HepG2 (cell line): ENCODE data around the gene ZNF382. TPM values are rescaled to one million over a fixed set of nuclear protein-coding genes. Genes with fewer than 3 reads are reported as not detected.
A peak's percentile ranks its signal among the peaks of the same experiment; 100 is the strongest.

ENCODE experiments used
- HDAC1 ChIP-seq: sonication (generic); formaldehyde crosslinking; IDR thresholded peaks from 2 replicates; pipeline ENCODE4 v1.5.1; 2020; ENCODE audit warnings: mild to moderate bottlenecking, missing genetic modification reagents
- HIVEP1 ChIP-seq: sonication (generic); formaldehyde crosslinking; IDR thresholded peaks from 2 replicates; pipeline ENCODE4 v1.4.0; 2020; ENCODE audit warnings: mild to moderate bottlenecking, missing genetic modification reagents
- HOXD1 ChIP-seq: sonication (generic); formaldehyde crosslinking; IDR thresholded peaks from 2 replicates; pipeline ENCODE4 v1.5.0; 2020; ENCODE audit warnings: missing genetic modification reagents
- NCOA1 ChIP-seq: sonication (generic); formaldehyde crosslinking; IDR thresholded peaks from 2 replicates; pipeline ENCODE4 v1.9.0; 2021; ENCODE audit warnings: missing genetic modification reagents
- NR2C2 ChIP-seq: sonication (generic); formaldehyde crosslinking; IDR thresholded peaks from 2 replicates; pipeline ENCODE4 v1.4.0; 2020; ENCODE audit warnings: missing genetic modification reagents, mild to moderate bottlenecking, moderate library complexity, borderline replicate concordance
- SNAPC5 ChIP-seq: sonication (generic); formaldehyde crosslinking; IDR thresholded peaks from 2 replicates; pipeline ENCODE4 v1.8.1; 2023; ENCODE audit warnings: mild to moderate bottlenecking, missing genetic modification reagents, borderline replicate concordance
- SNRNP70 ChIP-seq: fragments of 200-400 bp; formaldehyde crosslinking; IDR thresholded peaks from 2 replicates; pipeline ENCODE4 v1.6.1; 2017; ENCODE audit warnings: mild to moderate bottlenecking, low read depth, low read length, moderate library complexity
- SRSF4 ChIP-seq: fragments of 200-400 bp; formaldehyde crosslinking; IDR thresholded peaks from one replicate; pipeline ENCODE4 v1.6.1; 2018; ENCODE audit warnings: mild to moderate bottlenecking, low read depth, low read length, moderate library complexity; ENCODE audit not compliant: poor library complexity, severe bottlenecking
- TAF15 ChIP-seq: fragments of 200-400 bp; formaldehyde crosslinking; IDR thresholded peaks from one replicate; pipeline ENCODE4 v1.6.1; 2018; ENCODE audit warnings: mild to moderate bottlenecking, low read depth, low read length; ENCODE audit not compliant: poor library complexity, severe bottlenecking
- ZNF577 ChIP-seq: sonication (generic); formaldehyde crosslinking; IDR thresholded peaks from 2 replicates; pipeline ENCODE4 v1.4.0; 2020; ENCODE audit warnings: mild to moderate bottlenecking, low read depth, missing genetic modification reagents, borderline replicate concordance
- ZNF660 ChIP-seq: sonication (generic); formaldehyde crosslinking; IDR thresholded peaks from 2 replicates; pipeline ENCODE4 v1.5.1; 2020; ENCODE audit warnings: mild to moderate bottlenecking, low read depth, missing genetic modification reagents, borderline replicate concordance
- ZNF83 ChIP-seq: sonication (generic); formaldehyde crosslinking; IDR thresholded peaks from 2 replicates; pipeline ENCODE4 v1.4.0; 2020; ENCODE audit warnings: missing genetic modification reagents, mild to moderate bottlenecking, borderline replicate concordance
- ZNF883 ChIP-seq: sonication (generic); formaldehyde crosslinking; IDR thresholded peaks from 2 replicates; pipeline ENCODE4 v1.5.1; 2020; ENCODE audit warnings: mild to moderate bottlenecking, missing genetic modification reagents; ENCODE audit errors: not compliant biosample characterization
- polyA plus RNA-seq, 8 experiments: library from polyadenylated mRNA; depleted of rRNA in 3 of 8; stranded (reverse) in 7 of 8; unstranded in 1 of 8; fragments of >200 nt; fragmentation: Illumina TruSeq in 4 of 8; extraction: Trizol in 4 of 8; gene quantifications; 2 replicates each; pipeline versions ENCODE4 v1.2.1 to v1.2.3, GENCODE V29; 2011 to 2016; ENCODE audit warnings: low read depth in 4 of 8, missing spikeins in 1 of 8, mixed read lengths in 1 of 8; ENCODE audit not compliant: insufficient read depth in 1 of 8
- total RNA-seq, 5 experiments: library from RNA; depleted of rRNA; stranded (reverse); fragments of >200 nt; fragmentation: Illumina TruSeq; extraction: Trizol; gene quantifications; 2 replicates each; pipeline ENCODE4 v1.2.3, GENCODE V29; 2016; ENCODE audit warnings: low read depth in 1 of 5
- TF ChIP-seq, protein P1 (sequence below): sonication (generic); formaldehyde crosslinking; IDR thresholded peaks from 2 replicates; pipeline ENCODE4 v1.5.0; 2020; ENCODE audit warnings: mild to moderate bottlenecking, missing genetic modification reagents
- TF ChIP-seq, protein P2 (sequence below): sonication (generic); formaldehyde crosslinking; IDR thresholded peaks from 2 replicates; pipeline ENCODE4 v1.8.0; 2022; ENCODE audit warnings: mild to moderate bottlenecking, missing genetic modification reagents
- TF ChIP-seq, protein P3 (sequence below): sonication (generic); formaldehyde crosslinking; IDR thresholded peaks from 2 replicates; pipeline ENCODE4 v1.5.0; 2020; ENCODE audit warnings: mild to moderate bottlenecking, missing genetic modification reagents, borderline replicate concordance
- TF ChIP-seq, protein P4 (sequence below): sonication (generic); formaldehyde crosslinking; IDR thresholded peaks from 2 replicates; pipeline ENCODE4 v1.8.1; 2022; ENCODE audit warnings: mild to moderate bottlenecking, missing genetic modification reagents
- TF ChIP-seq, protein P5 (sequence below): sonication (generic); formaldehyde crosslinking; IDR thresholded peaks from 2 replicates; pipeline ENCODE4 v1.4.0; 2020; ENCODE audit warnings: missing genetic modification reagents, borderline replicate concordance

Gene ZNF382
- total and polyA plus RNA-seq, 2 of the 13 experiments (the other 11 are each of a cell fraction or from before 2014, with no cell fraction given), result 2.3 to 6.8 TPM

DNA sequence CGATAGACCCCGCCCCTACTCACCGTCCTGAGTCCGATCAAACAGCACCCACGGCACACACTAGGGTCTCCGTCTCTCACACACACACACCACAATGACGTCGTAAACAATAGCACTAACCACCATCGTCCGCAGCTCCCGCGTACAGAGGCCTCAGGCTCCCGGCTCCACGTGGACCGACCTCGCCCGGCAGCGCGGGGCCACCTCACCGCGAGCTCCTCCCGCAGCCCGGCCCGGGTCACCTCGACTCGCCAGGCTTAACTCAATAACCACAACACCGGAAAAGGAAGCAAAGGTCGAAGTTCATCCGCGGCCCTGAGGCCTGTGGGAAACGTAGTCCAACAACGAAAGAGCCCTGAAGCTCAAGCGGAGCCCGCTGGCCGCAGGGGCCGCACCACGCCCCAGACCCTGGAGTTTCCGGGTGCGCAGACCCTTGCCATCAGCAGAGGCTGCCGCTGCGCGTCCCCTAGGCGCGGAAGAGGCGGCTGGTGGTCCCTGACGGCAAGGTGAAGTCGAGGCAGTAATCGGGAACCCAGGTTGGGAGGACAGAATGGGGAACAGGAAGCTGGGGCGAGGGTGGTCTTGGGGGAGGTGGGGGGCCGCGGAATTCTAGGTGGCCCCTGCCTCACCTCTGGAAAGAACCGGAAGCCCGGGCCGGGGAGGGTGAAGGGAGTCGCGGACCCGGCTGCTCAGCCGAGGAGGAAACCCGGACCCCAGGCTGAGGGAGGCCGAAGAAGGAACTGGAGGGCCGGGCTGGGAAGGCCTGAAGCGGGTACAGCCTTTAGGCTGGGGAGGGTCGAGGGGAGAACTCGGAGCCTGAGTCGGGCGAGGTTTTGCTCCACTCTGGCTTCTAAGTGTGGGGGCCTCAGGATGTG lies 31.9 kb upstream of the ZNF382 start, which contains the start of gene ZNF529 (continued):
- TF ChIP-seq SNAPC5 (no peak), ZNF577 (CRISPR knock-in tag) (no peak), ZNF883 (CRISPR knock-in tag) (peak; percentile 89), TAF15 (no peak), NR2C2 (CRISPR knock-in tag) (peak; percentile 100), HIVEP1 (CRISPR knock-in tag) (0 out of 2 replicates have a peak, but pooled peaks have one; percentile 6), HOXD1 (no peak), SRSF4 (no peak), SNRNP70 (no peak), NCOA1 (peak; percentile 91; the same call in 1 of the 2 replicates), ZNF660 (CRISPR knock-in tag) (no peak), HDAC1 (CRISPR knock-in tag) (peak; percentile 94), ZNF83 (CRISPR knock-in tag) (no peak)
- TF ChIP-seq, protein P1, sequence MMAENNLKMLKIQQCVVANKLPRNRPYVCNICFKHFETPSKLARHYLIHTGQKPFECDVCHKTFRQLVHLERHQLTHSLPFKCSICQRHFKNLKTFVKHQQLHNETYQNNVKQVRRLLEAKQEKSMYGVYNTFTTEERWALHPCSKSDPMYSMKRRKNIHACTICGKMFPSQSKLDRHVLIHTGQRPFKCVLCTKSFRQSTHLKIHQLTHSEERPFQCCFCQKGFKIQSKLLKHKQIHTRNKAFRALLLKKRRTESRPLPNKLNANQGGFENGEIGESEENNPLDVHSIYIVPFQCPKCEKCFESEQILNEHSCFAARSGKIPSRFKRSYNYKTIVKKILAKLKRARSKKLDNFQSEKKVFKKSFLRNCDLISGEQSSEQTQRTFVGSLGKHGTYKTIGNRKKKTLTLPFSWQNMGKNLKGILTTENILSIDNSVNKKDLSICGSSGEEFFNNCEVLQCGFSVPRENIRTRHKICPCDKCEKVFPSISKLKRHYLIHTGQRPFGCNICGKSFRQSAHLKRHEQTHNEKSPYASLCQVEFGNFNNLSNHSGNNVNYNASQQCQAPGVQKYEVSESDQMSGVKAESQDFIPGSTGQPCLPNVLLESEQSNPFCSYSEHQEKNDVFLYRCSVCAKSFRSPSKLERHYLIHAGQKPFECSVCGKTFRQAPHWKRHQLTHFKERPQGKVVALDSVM (CRISPR knock-in tag), result peak; percentile 48; the same call in 1 of the 2 replicates
- TF ChIP-seq, protein P2, sequence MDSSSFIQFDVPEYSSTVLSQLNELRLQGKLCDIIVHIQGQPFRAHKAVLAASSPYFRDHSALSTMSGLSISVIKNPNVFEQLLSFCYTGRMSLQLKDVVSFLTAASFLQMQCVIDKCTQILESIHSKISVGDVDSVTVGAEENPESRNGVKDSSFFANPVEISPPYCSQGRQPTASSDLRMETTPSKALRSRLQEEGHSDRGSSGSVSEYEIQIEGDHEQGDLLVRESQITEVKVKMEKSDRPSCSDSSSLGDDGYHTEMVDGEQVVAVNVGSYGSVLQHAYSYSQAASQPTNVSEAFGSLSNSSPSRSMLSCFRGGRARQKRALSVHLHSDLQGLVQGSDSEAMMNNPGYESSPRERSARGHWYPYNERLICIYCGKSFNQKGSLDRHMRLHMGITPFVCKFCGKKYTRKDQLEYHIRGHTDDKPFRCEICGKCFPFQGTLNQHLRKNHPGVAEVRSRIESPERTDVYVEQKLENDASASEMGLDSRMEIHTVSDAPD, result 0 out of 2 replicates have a peak, but pooled peaks have one; percentile 33
- TF ChIP-seq, protein P3, sequence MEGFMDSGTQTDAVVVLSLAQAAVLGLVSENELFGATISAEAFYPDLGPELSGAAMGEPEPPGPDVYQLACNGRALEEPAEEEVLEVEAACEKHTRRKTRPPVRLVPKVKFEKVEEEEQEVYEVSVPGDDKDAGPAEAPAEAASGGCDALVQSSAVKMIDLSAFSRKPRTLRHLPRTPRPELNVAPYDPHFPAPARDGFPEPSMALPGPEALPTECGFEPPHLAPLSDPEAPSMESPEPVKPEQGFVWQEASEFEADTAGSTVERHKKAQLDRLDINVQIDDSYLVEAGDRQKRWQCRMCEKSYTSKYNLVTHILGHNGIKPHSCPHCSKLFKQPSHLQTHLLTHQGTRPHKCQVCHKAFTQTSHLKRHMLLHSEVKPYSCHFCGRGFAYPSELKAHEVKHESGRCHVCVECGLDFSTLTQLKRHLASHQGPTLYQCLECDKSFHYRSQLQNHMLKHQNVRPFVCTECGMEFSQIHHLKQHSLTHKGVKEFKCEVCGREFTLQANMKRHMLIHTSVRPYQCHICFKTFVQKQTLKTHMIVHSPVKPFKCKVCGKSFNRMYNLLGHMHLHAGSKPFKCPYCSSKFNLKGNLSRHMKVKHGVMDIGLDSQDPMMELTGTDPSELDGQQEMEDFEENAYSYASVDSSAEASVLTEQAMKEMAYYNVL, result no peak
- TF ChIP-seq, protein P4, sequence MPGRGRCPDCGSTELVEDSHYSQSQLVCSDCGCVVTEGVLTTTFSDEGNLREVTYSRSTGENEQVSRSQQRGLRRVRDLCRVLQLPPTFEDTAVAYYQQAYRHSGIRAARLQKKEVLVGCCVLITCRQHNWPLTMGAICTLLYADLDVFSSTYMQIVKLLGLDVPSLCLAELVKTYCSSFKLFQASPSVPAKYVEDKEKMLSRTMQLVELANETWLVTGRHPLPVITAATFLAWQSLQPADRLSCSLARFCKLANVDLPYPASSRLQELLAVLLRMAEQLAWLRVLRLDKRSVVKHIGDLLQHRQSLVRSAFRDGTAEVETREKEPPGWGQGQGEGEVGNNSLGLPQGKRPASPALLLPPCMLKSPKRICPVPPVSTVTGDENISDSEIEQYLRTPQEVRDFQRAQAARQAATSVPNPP (CRISPR knock-in tag), result no peak
- TF ChIP-seq, protein P5, sequence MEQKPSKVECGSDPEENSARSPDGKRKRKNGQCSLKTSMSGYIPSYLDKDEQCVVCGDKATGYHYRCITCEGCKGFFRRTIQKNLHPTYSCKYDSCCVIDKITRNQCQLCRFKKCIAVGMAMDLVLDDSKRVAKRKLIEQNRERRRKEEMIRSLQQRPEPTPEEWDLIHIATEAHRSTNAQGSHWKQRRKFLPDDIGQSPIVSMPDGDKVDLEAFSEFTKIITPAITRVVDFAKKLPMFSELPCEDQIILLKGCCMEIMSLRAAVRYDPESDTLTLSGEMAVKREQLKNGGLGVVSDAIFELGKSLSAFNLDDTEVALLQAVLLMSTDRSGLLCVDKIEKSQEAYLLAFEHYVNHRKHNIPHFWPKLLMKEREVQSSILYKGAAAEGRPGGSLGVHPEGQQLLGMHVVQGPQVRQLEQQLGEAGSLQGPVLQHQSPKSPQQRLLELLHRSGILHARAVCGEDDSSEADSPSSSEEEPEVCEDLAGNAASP (CRISPR knock-in tag), result peak; percentile 56
